GM19023 (cell line): ENCODE measurements around the gene RPL3.

ENCODE experiments used
- ATAC-seq: cut with Tn5 transposase; IDR thresholded peaks from one replicate; pipeline ENCODE4 v1.9.1; 2021; ENCODE audit warnings: mild to moderate bottlenecking, moderate library complexity; ENCODE audit not compliant: unreplicated experiment

The RPL3 gene

DNA sequence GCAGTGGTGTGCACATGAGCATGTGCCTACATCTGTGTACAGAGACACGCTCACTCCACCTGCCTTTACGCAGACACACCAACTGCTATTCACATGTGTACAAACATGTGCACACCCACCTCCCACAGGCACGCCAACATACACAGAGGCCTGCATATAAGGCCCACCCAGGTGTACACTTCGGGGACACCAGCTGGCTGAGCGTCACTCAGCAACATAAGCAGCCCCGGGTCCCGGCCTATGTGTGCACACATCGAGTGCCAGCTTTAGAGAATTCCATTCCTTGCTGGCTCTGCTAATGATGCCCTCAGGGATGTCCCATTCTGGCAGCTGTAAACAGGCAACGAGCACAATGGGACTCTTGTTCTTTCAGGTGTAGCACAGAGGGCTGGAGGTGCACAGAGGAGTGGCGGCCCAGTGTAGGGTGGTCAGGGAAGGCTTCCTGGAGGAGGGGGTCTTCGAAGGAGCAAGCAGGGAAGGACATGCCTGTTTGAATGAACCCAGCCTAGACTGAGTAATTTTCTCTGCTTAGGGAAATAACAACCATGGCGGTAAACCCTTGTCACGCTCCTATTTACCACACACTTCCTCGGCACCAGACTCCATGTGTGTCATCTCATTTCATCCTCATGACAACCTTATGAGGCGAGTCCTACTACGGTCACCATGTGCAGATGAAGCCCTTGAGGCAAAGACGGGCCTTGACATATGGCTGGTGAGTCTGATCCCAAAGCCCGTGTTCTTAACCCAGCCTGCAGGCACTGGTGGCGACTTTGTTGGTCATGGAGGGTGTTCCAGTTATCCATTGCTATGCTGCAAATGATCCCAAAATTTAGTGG, 35.1 kb downstream of the RPL3 start:
- ATAC-seq: no peak

DNA sequence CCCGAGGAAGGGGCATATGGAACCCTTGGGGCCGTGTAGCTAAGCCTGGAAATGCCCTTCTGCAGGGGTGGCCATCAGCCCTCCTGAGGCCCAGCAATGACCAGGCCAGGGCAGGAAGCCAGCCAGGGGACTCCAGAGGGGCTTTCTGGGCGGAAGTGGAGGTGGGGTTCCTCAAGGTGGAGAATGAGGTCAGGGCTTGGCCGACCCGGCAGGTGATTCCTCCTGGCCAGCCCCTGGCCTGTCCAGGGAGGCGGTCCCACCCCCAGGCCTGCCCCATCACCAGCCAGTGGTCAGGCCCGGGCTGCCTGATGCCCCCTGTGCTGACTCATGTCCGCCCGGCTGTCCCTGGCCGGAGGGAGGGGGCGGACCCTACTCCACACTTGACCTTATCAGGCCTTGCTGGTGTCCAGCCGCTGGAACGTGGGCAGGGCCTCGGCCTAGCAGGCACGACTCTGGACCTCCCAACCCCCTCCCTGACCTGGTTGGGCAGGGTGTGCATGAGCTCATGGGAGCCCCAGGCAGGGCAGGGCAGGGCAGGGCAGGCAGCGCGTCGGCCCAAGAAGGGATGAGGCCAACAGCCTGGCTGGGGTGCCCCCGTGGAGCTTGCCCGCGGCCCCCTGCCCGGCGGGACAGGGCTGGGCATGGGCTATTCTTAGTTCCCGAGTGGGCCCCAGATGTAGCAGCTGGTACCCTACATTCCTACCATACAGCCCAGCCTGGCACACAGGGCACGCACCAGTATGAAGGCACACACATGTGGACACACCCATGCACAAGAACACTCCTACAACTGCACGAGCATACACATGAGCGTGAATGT, 35.9 kb downstream of the RPL3 start:
- ATAC-seq: no peak

DNA sequence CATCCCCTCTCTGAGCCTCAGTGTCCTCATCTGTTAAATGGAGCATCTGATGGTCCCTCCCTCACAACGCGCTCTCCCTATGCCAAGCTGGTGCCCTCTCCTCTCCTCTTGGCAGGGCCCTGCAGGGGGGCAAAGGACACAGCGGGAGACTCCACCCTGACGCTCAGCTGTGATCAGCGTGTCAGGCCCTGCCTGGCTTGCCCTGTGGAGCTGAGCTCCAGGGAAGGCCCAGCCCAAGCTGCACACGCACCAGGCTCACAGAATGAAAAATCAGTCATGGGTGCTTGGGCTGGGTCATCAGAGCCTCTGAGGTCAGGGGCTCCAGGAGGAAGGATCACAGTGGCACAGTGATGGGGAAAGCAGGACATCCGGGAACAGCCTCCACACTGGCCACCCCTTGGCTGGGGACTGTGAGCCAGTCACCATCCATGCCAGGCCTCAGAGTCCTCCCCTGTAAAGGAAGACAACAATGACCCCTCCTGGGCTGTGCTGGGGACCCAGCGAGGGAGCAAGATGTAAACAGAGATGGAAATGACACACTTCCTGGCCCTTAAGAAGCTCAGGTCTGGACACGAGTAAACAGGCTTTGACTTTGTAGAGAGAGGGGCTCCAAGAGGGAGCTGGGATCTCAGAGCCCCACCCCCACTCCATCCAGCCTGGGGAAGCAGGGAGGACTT, 36.6 kb downstream of the RPL3 start:
- no peak for ATAC-seq

DNA sequence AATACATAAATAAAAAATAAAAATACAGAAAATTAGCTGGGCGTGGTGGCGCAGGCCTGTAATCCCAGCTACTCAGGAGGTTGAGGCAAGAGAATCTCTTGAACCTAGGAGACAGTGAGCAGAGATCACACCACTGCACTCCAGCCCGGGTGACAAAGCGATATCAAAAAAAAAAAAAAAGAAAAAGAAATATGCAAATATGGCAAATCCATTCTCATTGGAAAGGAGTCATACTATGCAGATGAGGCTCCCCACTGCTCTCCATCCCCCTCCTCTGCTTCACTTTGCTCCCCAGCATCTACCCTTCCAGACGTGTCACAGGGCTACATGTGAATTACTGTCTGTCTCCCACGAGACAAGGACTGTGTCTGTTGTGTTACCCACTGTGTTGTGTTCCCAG, 38.3 kb downstream of the RPL3 start:
- ATAC-seq: no peak

DNA sequence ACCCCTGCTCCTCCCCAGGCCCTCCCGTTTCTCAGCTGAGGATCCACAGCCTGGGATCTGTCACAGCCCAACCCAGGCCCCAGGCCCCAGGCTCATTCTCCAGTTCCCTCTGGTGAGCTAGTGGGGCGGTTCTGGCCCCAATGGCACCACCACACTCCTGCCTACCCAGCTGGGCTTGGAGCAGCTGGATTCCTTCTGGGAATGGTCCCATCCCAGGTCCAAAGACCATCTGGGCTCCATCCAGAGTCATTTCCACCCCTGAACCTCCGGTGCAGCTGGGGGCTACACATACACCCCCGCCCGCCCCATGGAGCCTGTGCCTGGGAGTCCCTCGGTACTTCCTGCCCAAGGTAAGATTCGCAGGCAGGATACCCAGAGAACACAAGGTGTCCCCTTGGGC, 39.2 kb downstream of the RPL3 start:
- no peak for ATAC-seq

DNA sequence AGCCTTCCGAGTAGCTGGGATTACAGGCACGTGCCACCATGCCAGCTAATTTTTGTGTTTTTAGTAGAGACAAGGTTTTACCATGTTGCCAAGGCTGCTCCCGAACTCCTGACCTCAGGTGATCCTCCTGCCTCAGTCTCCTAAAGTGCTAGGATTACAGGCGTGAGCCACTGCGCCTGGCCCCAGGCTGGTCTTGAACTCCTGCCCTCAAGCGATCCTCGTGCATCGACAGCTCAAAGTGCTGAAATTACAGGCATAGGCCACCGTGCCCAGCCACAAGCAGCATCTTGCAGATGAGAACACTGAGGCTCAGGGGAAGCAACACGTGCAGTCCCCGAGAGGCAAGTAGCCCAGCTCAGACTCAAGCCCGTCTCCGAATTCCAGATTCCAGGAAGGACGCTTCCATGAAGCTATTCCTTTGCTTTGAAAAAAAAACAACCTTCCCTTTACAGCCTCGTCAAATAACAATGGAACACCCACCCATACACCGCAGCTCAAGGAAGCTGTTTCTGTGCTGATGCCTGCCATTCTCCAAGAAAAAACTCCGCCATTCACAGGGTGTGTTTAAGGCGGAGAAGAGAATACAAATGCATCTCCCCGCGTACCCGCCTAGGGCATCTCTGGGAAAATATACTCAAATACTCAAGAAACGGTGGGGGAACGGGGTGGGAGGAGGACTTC, 40.1 kb downstream of the RPL3 start:
- ATAC-seq: no peak

DNA sequence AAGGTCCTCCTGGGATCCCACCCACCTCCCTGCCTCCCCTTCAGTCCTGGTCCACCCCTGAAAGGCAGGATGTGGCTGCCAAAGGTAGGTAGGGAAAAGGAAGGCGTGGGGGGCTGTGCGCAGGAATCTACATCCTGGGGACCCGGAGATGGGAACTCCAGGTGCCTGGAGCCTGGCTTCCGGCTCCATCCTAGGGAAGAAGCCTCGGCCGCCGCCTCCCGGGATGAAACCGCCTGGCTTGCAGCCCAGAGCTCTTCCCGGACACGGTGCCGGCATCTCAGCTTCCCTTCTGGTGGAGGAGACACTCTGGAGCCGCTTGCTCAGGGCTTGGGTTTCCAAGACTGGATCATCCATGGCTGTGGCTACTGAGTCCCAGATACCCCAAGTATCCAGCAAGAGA, 41.4 kb downstream of the RPL3 start:
- no peak for ATAC-seq

DNA sequence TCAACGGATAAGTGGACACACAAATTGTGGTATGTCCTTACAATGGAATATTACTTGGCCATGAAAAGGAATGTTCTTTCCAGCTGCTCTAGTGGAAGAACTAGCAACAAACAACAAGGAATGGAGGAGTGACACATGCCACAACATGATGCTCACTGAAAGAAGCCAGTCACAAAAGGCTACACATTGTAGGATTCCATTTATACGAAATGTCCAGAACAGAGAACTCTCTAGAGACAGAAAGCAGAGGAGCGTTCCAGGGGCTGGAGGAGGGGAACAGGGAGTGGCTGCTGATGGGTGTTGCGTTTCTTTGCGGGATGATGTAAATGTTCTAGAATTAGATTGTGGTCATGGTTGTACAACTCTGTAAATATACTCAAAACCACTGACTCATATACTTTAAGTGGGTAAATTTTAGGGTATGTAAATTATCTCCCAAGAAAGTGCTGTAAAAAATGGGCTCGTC, 42.2 kb downstream of the RPL3 start:
- ATAC-seq: no peak

DNA sequence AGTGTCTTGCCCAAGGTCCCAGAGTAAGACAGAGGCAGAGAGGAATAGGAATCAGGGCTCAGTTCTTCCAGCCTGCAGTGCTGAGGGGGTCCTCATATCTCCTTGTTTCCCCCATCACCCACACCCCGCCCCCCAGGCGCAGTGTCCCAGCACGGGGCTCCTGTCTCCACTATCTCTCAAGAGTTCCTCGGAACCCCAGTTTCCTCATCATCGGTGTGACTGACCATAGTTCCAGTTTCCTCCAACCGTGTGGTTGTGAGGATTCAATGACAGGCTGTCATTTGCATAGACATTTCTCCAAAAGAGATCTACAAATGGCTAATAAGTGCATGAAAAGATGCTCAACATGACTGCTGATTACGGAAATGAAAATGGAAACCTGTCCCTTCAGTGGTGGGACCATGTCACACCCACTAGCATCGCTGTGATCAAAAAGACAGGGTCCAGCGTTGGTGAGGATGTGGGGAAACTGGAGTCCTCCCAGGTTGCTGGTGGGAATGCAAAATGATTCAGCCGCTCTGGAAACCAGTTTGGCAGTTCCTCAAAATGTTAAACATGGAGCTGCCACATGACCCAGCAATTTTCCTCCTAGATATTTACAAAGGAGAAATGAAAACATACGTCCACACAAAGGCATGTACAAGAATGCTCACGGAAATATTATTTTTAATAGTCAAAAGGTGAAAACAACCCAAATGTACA, 42.8 kb downstream of the RPL3 start:
- no peak for ATAC-seq

DNA sequence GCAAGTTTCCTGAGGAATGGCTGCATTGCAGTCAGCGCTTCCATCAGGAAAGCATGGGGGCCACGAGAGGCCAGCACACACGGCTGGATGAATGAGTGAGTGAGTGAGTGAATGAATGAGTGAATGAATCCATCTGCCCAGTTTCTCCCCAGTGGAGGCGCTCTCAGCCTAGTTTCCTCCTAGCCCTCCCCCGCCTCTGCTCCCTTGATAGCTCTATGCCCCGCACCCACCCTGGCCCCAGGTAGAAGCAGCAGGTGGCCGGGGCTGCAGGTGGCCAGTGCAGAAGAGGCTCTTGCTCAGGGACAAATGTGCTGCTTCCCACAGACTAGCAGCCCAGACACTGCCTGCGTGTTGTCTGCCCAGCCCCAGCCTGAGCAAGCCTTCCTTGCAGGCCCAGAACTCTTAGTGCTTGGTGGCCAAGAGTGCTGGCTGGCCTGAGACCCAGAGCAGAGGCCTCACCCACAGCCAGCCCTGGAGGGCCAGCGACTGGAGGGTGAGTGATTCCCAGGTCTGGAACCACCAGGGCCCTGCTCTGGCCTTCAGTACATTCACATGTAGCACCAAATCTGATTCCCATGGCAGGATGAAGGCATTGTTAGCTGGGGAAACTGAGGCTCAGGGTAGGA, 43.5 kb downstream of the RPL3 start:
- no peak for ATAC-seq

DNA sequence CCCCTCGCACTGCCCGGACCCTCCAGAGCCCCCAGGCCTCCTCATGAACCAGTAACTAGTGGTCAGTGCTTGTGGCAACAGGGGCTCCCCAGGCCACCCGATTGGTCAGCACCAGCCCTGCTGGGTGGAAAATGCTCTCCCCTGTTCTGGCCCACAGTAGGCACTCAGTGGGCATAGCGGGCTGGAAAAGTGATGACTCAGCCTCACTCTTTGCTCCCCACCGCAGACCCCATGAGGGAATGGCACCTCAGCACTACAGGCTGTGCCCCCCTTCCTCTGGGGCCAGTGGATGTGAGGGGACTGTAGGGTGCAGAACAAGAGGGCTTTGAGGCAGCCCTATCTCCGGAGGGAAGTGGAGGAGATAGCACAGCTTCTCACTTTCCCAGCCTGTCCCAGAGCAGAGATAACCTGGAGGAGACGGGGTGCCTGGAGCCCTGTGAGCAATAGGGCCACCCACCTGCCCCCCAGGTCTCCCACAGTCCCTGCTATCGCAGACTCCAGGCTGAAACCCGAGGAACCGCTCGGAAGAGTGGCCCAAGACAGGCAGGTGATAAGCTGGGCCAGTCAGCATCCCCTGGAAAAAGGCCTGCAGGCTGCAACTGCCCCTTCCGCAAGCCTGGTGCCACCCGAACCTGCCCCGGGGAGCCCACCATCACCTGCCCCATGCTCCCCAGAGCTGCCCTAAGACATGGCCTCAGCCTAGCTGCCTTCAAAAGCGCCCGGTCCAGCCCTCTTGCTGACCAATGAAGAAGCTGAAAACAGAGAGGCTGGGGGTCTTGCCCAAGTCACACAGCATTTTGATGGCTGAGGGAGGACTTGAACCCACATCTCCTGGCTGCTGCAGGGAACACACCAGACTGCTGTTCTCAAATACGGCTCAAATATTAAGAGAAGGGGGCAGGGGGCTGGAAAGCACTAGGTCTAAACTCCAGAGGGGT, 45.2 kb downstream of the RPL3 start:
- no peak for ATAC-seq

DNA sequence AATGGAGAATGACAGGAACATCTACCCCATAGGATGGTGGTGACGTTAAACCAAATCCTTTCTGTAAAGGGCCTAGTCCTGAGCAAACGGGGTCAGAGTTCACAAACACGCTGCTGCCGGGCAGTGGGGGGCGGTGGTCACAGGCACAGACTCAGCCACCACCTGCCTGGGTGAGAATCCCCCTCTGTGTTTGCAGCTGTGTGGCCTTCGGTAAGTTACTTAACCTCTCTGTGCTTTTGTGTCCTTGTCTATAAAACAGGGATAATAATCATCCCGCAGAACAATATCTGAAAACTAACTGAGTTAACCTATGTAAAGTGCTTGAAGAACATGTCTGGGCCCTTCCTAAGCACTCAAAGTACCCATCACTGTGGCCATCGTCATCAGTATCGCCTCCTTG, 48.6 kb downstream of the RPL3 start:
- ATAC-seq: no peak

DNA sequence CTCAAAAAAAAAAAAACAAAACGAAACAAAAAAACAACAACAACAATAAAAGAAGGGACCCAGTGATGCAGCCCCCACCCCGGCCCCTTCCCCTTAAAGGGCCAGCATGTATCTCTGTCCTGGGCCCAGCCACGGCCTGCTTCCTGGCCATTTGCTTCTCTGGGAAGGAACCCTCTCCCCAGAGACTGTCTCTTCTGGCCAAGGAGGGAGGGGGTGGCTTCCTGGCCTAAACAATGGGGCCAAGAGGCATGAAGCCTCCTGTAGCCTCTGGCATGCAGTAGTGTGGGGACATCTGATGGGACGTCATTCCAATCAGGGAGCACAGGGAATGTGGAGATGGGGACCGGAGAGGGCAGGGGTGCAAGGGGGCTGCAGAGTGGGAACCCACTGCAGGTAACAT, 49.1 kb downstream of the RPL3 start:
- no peak for ATAC-seq

DNA sequence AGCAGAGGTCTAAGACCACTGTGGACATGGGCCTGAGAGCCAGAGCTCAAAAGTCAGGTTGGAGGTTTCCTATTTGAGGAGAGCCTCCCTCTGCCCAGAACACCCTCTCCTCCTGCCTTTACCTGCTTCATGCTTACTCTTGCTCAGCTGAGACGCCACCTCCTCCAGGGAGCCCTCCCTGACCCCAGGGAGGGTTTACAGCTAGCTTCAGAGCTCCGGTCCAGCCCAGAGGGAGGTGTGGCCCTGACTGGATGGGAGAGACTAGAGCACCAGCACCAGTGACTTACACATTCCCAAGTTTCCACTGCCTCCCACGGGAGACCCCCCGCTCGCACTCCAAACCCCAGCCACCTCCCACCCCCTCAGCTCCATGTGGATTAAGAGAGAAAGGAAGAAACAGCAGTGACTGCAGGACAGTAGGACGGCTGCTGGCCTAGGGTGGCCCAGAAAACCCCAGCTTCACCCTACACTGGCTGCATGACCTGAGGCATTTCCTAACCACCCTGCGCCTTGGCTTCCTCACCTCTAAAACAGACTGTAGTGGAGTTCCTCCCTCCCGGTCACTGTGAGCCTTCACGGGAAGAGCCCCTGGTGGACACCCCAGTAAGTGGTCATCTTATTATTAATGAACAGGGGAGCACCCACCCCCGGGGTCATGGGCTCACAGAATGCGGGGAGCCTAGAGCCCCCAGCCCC, 50.2 kb downstream of the RPL3 start:
- ATAC-seq: no peak

DNA sequence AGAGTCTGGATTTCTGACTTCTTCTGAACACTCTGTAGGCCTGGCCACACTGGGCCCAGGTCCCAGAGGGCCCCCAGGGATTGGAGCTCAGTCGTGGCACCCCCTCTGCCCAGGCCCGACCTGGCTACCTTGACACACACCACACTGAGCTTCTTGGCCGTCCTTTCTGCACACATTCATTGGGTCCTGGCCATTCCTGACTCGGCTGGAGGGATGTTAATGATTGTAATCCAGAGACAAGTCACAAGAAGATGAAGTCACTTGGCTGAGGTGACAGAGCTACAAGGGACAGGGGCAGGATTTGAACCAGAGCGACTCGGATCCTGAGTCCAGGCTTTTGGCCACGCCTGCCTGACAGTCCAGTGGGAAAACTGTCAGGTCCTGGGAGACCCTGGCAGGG, 50.8 kb downstream of the RPL3 start:
- ATAC-seq: no peak

DNA sequence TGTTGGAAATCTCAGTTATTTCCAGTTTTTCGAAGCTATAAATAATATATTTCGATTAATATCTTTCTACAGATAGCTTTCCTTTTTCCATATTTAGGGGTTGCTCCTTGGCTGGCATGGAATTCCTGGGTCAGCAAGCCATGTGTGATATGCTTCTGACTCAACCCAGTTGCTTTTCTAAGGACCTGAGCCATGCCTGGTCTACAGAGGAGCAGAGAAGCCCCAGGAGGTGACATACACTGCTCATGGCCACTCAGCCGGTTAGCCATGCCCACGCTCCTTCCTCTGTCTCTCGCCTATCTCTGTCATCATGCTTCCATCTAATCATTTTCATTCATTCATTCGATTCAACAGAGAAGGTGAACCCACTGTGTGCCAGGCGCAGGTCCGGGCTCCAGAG, 51.4 kb downstream of the RPL3 start:
- no peak for ATAC-seq

DNA sequence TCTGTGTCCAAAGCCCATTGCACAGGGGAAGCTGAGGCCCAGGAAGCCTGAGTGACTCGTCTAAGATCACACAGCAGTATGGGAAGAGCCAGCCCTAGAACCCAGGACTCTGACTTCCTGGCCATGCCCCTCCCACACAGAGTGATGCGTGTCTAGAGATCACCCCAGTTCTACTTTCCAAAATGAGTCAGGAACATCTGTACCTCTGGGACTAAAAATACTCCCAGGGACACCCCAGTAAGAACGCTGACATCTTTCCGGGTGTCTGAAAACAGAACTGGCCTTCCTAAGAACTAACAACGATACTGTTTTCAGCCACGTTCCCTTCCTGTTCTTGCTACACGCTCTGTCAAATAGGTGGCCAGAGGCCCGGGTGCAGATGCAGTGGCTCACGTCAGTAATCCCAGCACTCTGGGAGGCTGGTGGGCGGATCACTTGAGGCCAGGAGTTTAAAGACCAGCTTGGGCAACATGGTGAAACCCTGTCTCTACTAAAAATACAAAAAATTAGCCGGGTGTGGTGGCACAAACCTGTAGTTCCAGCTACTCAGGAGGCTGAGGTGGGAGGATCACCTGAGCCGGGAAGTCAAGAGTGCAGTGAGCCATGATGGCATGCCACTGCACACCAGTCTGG, 52.9 kb downstream of the RPL3 start:
- peak; percentile 62 for ATAC-seq
